ENCODE results near the gene NLRP3. TPM values are rescaled to one million over a fixed set of nuclear protein-coding genes. Genes with fewer than 3 reads are reported as not detected.

NLRP3 gene
- total and polyA plus RNA-seq, 10 of the 15 experiments (the other 5 are each of a cell fraction or from before 2014, with no cell fraction given), result 1.8 to 10.4 (median 5.0) TPM

GRCh38 chr1:247387096-247387495 lies 28.9 kb upstream of the NLRP3 start:
- DNase-seq (ENCODE audit: low read depth, low spot score) (no peak), ATAC-seq (no peak), FAIRE-seq (no peak)
- in situ Hi-C loops (cut with MboI), result loop anchor here (5.0 kb wide), 2 partner anchors 90 to 190 kb away; no protein-coding TSS in a partner anchor
- Histone ChIP-seq H3K9ac (ENCODE audit: control insufficient read depth, insufficient read depth, low read length) (no peak overlapping the region), H3K4me2 (ENCODE audit: control insufficient read depth, insufficient read depth) (no peak overlapping the region), H3K9me3 (replicated peaks; ENCODE audit: control insufficient read depth, insufficient read depth, low read length) (no peaks in the 10 kb centered on the region; the same call in 2 of the 3 replicates), H3K27ac (ENCODE audit: control insufficient read depth, insufficient read depth) (no peak overlapping the region), H4K20me1 (ENCODE audit: control insufficient read depth, insufficient read depth) (no peaks in the 10 kb centered on the region), H3K27me3 (replicated peaks in 1 of 2; ENCODE audit: control insufficient read depth in 2 of 2, insufficient read depth in 2 of 2, low read length in 1 of 2) (no peaks in the 10 kb centered on the region), H3K4me3 (no peak overlapping the region), H2AFZ (ENCODE audit: control insufficient read depth, low read depth, low read length) (no peak overlapping the region), H3K79me2 (ENCODE audit: control insufficient read depth, insufficient read depth, low read length) (no peaks in the 10 kb centered on the region), H3K4me1 (ENCODE audit: control insufficient read depth, insufficient read depth, low read length) (peaks cover 33% of the 10 kb centered on the region), H3K36me3 (ENCODE audit: control insufficient read depth in 2 of 2, insufficient read depth in 2 of 2, low read length in 1 of 2) (no peaks in the 10 kb centered on the region)
- SMC1A ChIA-PET (ENCODE audit: uncharacterized antibody, unreplicated experiment), result interaction anchor here (0.7 to 7.4 kb wide), 11 partner anchors 13 to 175 kb away, joined by 3 to 174 read pairs (median 3); no protein-coding TSS in a partner anchor
- RAD21 ChIA-PET (ENCODE audit: unreplicated experiment), result interaction anchor here (1.0 to 5.1 kb wide), 5 partner anchors 13 to 175 kb away, joined by 3 to 140 read pairs (median 8); no protein-coding TSS in a partner anchor
- TF ChIP-seq BCLAF1 (IDR thresholded peaks at IDR 0.05), result no peak
- TF ChIP-seq PBX3 (IDR thresholded peaks at IDR 0.05; ENCODE audit: insufficient replicate concordance, low read depth, low read length), result no peak
- TF ChIP-seq PAX8 (IDR thresholded peaks at IDR 0.05), result no peak
- no TSS peak for BruUV-seq (replicated peaks)
- intact Hi-C loops (cut with micrococcal nuclease; ENCODE audit: unreplicated experiment), result no loop called here
- POLR2A ChIA-PET, result no interaction called here
- CTCF ChIA-PET, result interaction anchor here (1.5 to 6.2 kb wide), 5 partner anchors 13 to 100 kb away, joined by 3 to 197 read pairs (median 27); no protein-coding TSS in a partner anchor
- WGBS (ENCODE audit: insufficient coverage, insufficient replicate concordance, low lambda C conversion rate, missing lambda C conversion rate), result 46% methylated on average over 4 of the region's 4 CpGs
